ENCODE results near the gene APOL1. TPM values are rescaled to one million over a fixed set of nuclear protein-coding genes. Genes with fewer than 3 reads are reported as not detected.

APOL1 gene
- total and polyA plus RNA-seq, 7 experiments from 2014 or later: 6.2 to 91.1 (median 17.8) TPM

GRCh38 chr22:36298601-36299000 lies 45.7 kb downstream of the APOL1 start:
- peak overlapping the region in 1 of 9 donors; percentile 69 for H3K27ac Mint-ChIP-seq
- ChIA-PET POLR2A (interaction anchor here (0.8 to 1.5 kb wide), 4 partner anchors 9 to 81 kb away, joined by 3 to 6 read pairs (median 4); no protein-coding TSS in a partner anchor), CTCF (interaction anchor here (0.7 to 7.0 kb wide), 6 partner anchors 13 to 183 kb away, joined by 3 to 119 read pairs (median 3); no protein-coding TSS in a partner anchor)
- ATAC-seq: no peak
- Histone ChIP-seq H3K9me3 (ENCODE audit: control insufficient read depth in 2 of 3, low read length in 3 of 3) (no peaks in the 10 kb centered on the region), H3K36me3 (ENCODE audit: control insufficient read depth in 2 of 3, insufficient read depth in 3 of 3, low read length in 3 of 3) (peaks cover 86 to 100% (median 90%) of the 10 kb centered on the region in 3 experiments), H3K4me3 (ENCODE audit: low read length) (no peak overlapping the region), H3K4me1 (ENCODE audit: control insufficient read depth in 2 of 2, insufficient read depth in 2 of 2, low read length in 2 of 2) (peaks cover 0 to 3% of the 10 kb centered on the region in 2 donors), H3K27ac (ENCODE audit: low read depth, low read length) (no peak overlapping the region), H3K27me3 (ENCODE audit: control insufficient read depth in 2 of 2, insufficient read depth in 2 of 2, low read length in 2 of 2) (no peaks in the 10 kb centered on the region)
- H3K4me1 Mint-ChIP-seq: peaks cover 7 to 23% (median 13%) of the 10 kb centered on the region in 7 donors
- DNase-seq: no peak
- H3K27me3 Mint-ChIP-seq: no peaks in the 10 kb centered on the region
- H3K36me3 Mint-ChIP-seq: peaks cover 12 to 68% (median 43%) of the 10 kb centered on the region in 5 donors
- intact Hi-C loops (cut with micrococcal nuclease): no loop called here
- H3K4me3 Mint-ChIP-seq: no peak overlapping the region
- peaks cover 0 to 5% (median 0%) of the 10 kb centered on the region in 11 donors for H3K9me3 Mint-ChIP-seq

- Histone ChIP-seq H3K36me3 (ENCODE audit: control insufficient read depth in 2 of 3, insufficient read depth in 3 of 3, low read length in 3 of 3) (peaks cover 79 to 100% (median 83%) of the 10 kb centered on the region in 3 experiments), H3K27ac (ENCODE audit: low read depth, low read length) (peak overlapping the region; percentile 6), H3K27me3 (ENCODE audit: control insufficient read depth in 2 of 2, insufficient read depth in 2 of 2, low read length in 2 of 2) (no peaks in the 10 kb centered on the region), H3K4me3 (ENCODE audit: low read length) (no peak overlapping the region), H3K9me3 (ENCODE audit: control insufficient read depth in 2 of 3, low read length in 3 of 3) (no peaks in the 10 kb centered on the region), H3K4me1 (ENCODE audit: control insufficient read depth in 2 of 2, insufficient read depth in 2 of 2, low read length in 2 of 2) (peaks cover 0 to 3% of the 10 kb centered on the region in 2 donors)
- H3K4me3 Mint-ChIP-seq: no peak overlapping the region
- intact Hi-C loops (cut with micrococcal nuclease): no loop called here
- ChIA-PET CTCF (interaction anchor here (0.9 to 7.0 kb wide), 8 partner anchors 14 to 187 kb away, joined by 3 to 119 read pairs (median 4); no protein-coding TSS in a partner anchor), POLR2A (interaction anchor here (1.1 to 1.9 kb wide), 3 partner anchors 13 to 171 kb away, joined by 3 to 7 read pairs (median 6); no protein-coding TSS in a partner anchor)
- peaks cover 8 to 67% (median 40%) of the 10 kb centered on the region in 5 donors for H3K36me3 Mint-ChIP-seq
- ATAC-seq: no peak
- H3K4me1 Mint-ChIP-seq: peaks cover 8 to 22% (median 15%) of the 10 kb centered on the region in 7 donors
- DNase-seq: no peak
- H3K27me3 Mint-ChIP-seq: no peaks in the 10 kb centered on the region
- H3K27ac Mint-ChIP-seq: peak overlapping the region in 5 of 9 donors; percentile 12 to 69 (median 36)
- peaks cover 0 to 2% (median 0%) of the 10 kb centered on the region in 11 donors for H3K9me3 Mint-ChIP-seq
These were observed 46.4 kb downstream of the APOL1 start for GRCh38 chr22:36299295-36299694.

- intact Hi-C loops (cut with micrococcal nuclease): no loop called here
- Histone ChIP-seq H3K4me3 (ENCODE audit: low read length) (no peak overlapping the region), H3K4me1 (ENCODE audit: control insufficient read depth in 2 of 2, insufficient read depth in 2 of 2, low read length in 2 of 2) (peaks cover 0 to 3% of the 10 kb centered on the region in 2 donors), H3K27ac (ENCODE audit: low read depth, low read length) (no peak overlapping the region), H3K36me3 (ENCODE audit: control insufficient read depth in 2 of 3, insufficient read depth in 3 of 3, low read length in 3 of 3) (peaks cover 73 to 100% (median 77%) of the 10 kb centered on the region in 3 experiments), H3K9me3 (ENCODE audit: control insufficient read depth in 2 of 3, low read length in 3 of 3) (no peaks in the 10 kb centered on the region), H3K27me3 (ENCODE audit: control insufficient read depth in 2 of 2, insufficient read depth in 2 of 2, low read length in 2 of 2) (no peaks in the 10 kb centered on the region)
- H3K27me3 Mint-ChIP-seq: no peaks in the 10 kb centered on the region
- H3K4me1 Mint-ChIP-seq: peaks cover 8 to 19% (median 13%) of the 10 kb centered on the region in 7 donors
- POLR2A ChIA-PET: interaction anchor here (0.5 to 1.9 kb wide), 4 partner anchors 13 to 170 kb away, joined by 3 to 7 read pairs (median 4); no protein-coding TSS in a partner anchor
- CTCF ChIA-PET: interaction anchor here (0.9 to 7.0 kb wide), 13 partner anchors 11 to 187 kb away, joined by 3 to 119 read pairs (median 7); no protein-coding TSS in a partner anchor
- H3K36me3 Mint-ChIP-seq: peaks cover 6 to 64% (median 36%) of the 10 kb centered on the region in 5 donors
- DNase-seq (no peak), ATAC-seq (no peak)
- peak overlapping the region in 3 of 9 donors; percentile 12 to 56 (median 38) for H3K27ac Mint-ChIP-seq
- H3K9me3 Mint-ChIP-seq: no peaks in the 10 kb centered on the region
- no peak overlapping the region for H3K4me3 Mint-ChIP-seq
These were observed 47.0 kb downstream of the APOL1 start for GRCh38 chr22:36299911-36300310.

- Mint-ChIP-seq H3K36me3 (peaks cover 3 to 64% (median 37%) of the 10 kb centered on the region in 5 donors), H3K9me3 (peaks cover 0 to 2% (median 0%) of the 10 kb centered on the region in 11 donors), H3K27me3 (no peaks in the 10 kb centered on the region), H3K4me1 (peaks cover 5 to 17% (median 13%) of the 10 kb centered on the region in 7 donors), H3K27ac (peak overlapping the region in 8 of 9 donors; percentile 29 to 80 (median 76)), H3K4me3 (no peak overlapping the region)
- Histone ChIP-seq H3K4me3 (ENCODE audit: low read length) (no peak overlapping the region), H3K27ac (ENCODE audit: low read depth, low read length) (peak overlapping the region; percentile 15), H3K36me3 (ENCODE audit: control insufficient read depth in 2 of 3, insufficient read depth in 3 of 3, low read length in 3 of 3) (peaks cover 66 to 100% (median 71%) of the 10 kb centered on the region in 3 experiments), H3K27me3 (ENCODE audit: control insufficient read depth in 2 of 2, insufficient read depth in 2 of 2, low read length in 2 of 2) (no peaks in the 10 kb centered on the region), H3K9me3 (ENCODE audit: control insufficient read depth in 2 of 3, low read length in 3 of 3) (no peaks in the 10 kb centered on the region), H3K4me1 (ENCODE audit: control insufficient read depth in 2 of 2, insufficient read depth in 2 of 2, low read length in 2 of 2) (peaks cover 0 to 3% of the 10 kb centered on the region in 2 donors)
- ChIA-PET CTCF (interaction anchor here (0.7 to 7.0 kb wide), 32 partner anchors 11 to 189 kb away, joined by 3 to 119 read pairs (median 5); partner anchors contain the start of gene APOL2), POLR2A (interaction anchor here (0.6 to 2.2 kb wide), 10 partner anchors 11 to 207 kb away, joined by 3 to 7 read pairs (median 4); partner anchors contain the start of genes FOXRED2 and TXN2)
- intact Hi-C loops (cut with micrococcal nuclease): loop anchor here (1.0 kb wide), 6 partner anchors 31 to 186 kb away; partner anchors contain the start of gene TXN2 (in 1 of the 2)
- ATAC-seq (no peak), DNase-seq (peak in 1 of 9 donors; percentile 6)
These were observed 47.7 kb downstream of the APOL1 start for GRCh38 chr22:36300396-36301212.

GRCh38 chr22:36301384-36301828 lies 48.5 kb downstream of the APOL1 start:
- Histone ChIP-seq H3K27ac (ENCODE audit: low read depth, low read length) (peak overlapping the region; percentile 15), H3K4me3 (ENCODE audit: low read length) (no peak overlapping the region), H3K4me1 (ENCODE audit: control insufficient read depth in 2 of 2, insufficient read depth in 2 of 2, low read length in 2 of 2) (peaks cover 0 to 3% of the 10 kb centered on the region in 2 donors), H3K36me3 (ENCODE audit: control insufficient read depth in 2 of 3, insufficient read depth in 3 of 3, low read length in 3 of 3) (peaks cover 65 to 100% (median 71%) of the 10 kb centered on the region in 3 experiments), H3K27me3 (ENCODE audit: control insufficient read depth in 2 of 2, insufficient read depth in 2 of 2, low read length in 2 of 2) (no peaks in the 10 kb centered on the region), H3K9me3 (ENCODE audit: control insufficient read depth in 2 of 3, low read length in 3 of 3) (no peaks in the 10 kb centered on the region)
- H3K4me3 Mint-ChIP-seq: peak overlapping the region in 3 of 10 donors; percentile 6 to 40 (median 26)
- peak; percentile 94 for ATAC-seq
- peaks cover 0 to 62% (median 32%) of the 10 kb centered on the region in 5 donors for H3K36me3 Mint-ChIP-seq
- ChIA-PET POLR2A (interaction anchor here (0.6 to 2.2 kb wide), 10 partner anchors 10 to 206 kb away, joined by 3 to 7 read pairs (median 4); partner anchors contain the start of genes FOXRED2 and TXN2), CTCF (interaction anchor here (0.6 to 7.0 kb wide), 35 partner anchors 8 to 192 kb away, joined by 3 to 119 read pairs (median 5); partner anchors contain the start of gene APOL2)
- H3K9me3 Mint-ChIP-seq: peaks cover 0 to 2% (median 0%) of the 10 kb centered on the region in 11 donors
- DNase-seq: peak; percentile 68 to 86 (median 80)
- H3K4me1 Mint-ChIP-seq: peaks cover 4 to 14% (median 11%) of the 10 kb centered on the region in 7 donors
- intact Hi-C loops (cut with micrococcal nuclease): loop anchor here (1.0 kb wide), 6 partner anchors 30 to 185 kb away; partner anchors contain the start of gene TXN2 (in 1 of the 2)
- peak overlapping the region; percentile 56 to 81 (median 76) for H3K27ac Mint-ChIP-seq
- H3K27me3 Mint-ChIP-seq: no peaks in the 10 kb centered on the region

Data from naive thymus-derived CD4-positive, alpha-beta T cell (primary cell).